GOT3 (cell line): Measurements from ENCODE around the gene ACADL.
"Not testable (repeated sequence)": the region's sequence is repeated elsewhere in the genome, so short reads cannot be mapped to it uniquely, and the experiment has no call there.

Source experiments
- DNase-seq: peaks from one replicate; lab custom pipeline; 2025; ENCODE audit warnings: mixed read lengths; lab: John Stamatoyannopoulos, UW

ACADL gene

DNA sequence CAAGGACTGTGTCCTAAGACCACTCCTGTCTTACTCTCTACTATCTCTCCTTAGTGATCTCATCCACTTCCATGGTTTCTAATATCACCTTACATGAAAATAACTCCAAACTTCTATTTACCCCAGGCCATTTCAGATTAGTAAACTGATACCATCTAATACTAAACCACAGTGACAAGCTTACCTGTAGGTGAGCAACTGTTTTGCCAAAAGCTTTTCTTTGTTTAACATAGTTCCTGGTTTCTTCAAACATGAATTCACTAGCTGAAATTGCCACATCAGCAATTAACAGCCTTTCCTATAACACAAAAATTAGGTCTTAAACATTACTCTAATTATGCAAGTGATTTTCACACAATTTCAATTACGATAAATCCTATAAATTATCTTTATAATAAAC is 22.1 kb downstream of the ACADL start:
- DNase-seq, result no peak

- no peak for DNase-seq
These were observed 25.4 kb downstream of the ACADL start for GRCh38 chr2:210199854-210200253.

- DNase-seq, result no peak
These were observed 26.0 kb downstream of the ACADL start for GRCh38 chr2:210199186-210199765.

DNA sequence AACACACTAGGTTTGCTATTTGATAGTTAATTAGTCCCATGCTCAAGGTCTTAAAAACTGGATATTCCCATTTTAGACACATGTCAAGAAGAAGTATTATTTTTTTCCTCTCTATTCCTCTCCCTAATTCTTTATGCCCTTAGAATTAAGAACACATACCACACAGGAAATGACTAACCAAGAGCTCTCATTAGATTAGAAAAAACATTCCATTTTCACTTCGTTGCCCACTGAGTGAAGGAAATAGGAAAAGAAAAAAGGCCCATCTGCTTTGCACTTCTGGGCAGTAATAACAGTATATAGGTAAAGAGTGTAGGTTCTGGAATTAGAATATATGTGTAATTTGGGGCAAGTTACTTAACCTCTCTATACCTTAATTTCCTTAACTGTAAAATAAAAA is 26.9 kb downstream of the ACADL start:
- no peak for DNase-seq

DNA sequence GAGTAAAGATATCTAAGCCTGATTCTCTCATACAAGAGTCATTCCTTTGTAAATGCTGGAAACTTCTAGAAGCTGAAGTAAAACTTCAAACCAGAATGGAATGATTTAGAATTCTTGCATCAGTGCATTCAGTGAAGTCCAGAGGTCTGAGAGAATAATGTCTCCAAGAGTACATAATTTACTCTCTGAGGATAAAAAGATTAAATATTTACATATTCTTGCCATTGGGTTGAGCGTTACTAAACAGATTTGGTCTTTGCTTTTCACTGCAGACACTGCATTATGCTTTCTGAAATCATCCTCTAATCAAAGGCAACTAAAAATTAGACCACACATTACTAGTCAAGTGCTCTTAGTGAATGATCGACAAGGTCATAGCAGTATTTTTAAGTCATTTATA is 27.5 kb downstream of the ACADL start:
- DNase-seq, result no peak

DNA sequence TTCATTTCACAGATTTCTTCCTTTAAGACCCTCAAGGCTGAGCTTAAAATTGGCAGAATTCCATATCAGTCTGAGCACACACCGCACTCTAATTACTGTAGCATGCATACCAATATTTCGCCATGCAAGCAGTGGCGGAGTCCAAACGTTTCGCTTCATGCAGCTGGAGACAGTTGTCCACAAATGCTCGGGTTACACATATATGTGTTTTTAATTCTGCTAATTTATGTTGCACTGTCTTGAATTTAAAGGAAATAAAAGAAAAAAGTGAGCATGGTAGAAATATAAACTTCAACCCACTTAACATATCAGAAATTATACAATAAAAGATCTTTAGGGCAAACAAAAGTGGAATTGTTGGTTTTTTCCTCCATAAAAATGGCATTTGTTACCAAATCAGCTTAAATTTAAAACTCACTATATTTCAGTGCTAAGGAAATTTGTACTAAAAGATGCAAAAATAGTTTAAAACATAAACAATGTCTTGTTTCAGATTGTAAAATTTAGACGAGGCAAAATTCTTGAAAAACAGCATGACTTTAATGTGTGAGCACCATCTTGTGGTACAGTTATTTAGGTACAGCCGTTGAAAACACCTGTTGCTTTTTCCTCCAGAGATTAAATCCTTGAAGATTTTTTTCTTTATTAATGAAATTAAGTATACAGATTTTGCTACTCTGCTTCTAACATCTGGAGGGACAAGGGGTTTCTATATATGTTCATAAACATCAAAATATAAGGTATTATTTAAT is 30.0 kb downstream of the ACADL start:
- no peak for DNase-seq

DNA sequence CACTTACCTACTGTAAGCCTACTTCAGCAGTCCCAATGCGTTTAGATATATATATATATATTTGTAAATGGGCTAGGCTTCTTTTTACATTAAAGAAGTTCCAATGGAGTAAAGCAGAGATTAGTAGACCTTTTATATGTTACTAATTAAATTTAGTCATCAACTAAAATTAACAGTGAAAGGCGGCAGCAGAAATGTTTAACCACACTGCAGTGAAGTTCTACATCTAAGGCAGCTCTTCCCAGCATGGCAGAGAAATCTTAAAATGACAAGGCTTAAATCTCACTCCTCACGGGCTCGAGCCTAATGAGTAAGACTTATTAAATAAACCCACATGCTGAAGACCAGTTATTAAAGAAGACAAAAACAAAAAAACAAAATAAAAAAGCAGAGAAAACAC is 34.9 kb downstream of the ACADL start:
- DNase-seq, result no peak

DNA sequence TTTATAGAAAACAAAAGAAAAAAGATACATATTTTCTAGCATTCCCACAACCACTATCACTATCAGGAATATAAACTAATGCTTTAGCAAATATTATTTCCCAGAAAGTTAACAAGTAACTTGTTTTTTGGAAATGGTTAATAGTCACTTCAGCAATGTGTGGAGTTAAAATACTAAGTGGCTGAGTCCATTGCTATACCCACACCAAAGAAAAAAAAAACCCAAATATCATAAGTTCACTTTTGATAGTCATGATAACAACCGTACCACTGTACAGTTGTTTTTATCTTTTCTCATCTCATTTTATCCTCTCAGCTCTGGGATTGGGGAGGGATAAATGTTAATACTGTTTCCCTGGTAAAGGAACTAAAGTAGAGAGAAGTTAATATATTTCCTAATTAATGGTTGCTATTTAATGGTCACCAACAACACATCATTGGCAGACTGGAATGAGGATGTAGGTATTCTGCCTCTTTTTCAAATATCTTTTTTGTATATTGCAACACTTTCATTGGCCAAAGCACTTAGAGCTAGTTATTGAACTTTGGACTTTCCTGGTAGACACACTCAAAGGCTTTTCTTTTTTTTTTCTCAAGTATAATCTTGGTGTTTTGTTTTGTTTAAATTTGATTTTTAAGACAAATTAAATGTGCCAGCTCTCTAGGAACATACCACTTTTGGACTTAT is 35.7 kb downstream of the ACADL start:
- DNase-seq, result no peak

- no peak for DNase-seq
These were observed 36.5 kb downstream of the ACADL start for GRCh38 chr2:210188755-210189154.

DNA sequence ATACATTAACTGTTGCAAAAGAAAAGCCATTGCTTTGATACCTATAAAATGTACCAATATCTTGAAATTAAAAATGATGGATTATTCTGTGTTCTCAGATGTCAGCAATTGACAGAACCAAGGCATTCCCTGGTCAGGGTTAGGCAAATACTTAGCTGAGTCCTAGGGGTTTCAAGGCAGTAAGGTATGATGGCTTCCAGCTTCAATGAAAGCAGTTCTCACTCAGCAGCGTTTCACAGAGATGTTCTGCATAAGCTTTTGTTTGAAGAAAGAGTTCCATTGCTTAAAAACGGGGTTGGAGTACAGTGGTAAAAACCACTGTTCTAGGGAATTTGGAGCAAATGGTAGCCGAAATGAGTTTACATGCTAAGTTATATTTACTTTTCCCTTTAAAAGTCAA is 37.1 kb downstream of the ACADL start:
- no peak for DNase-seq

DNA sequence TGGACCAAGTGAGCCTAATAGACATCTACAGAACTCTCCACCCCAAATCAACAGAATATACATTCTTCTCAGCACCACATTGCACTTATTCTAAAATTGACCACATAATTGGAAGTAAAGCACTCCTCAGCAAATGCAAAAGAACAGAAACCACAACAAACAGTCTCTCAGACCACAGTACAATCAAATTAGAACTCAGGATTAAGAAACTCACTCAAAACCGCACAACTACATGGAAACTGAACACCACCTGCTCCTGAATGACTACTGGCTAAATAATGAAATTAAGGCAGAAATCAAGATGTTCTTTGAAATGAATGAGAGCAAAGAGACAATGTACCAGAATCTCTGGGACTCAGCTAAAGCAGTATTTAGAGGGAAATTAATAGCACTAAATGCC is 41.3 kb downstream of the ACADL start:
- DNase-seq, result not testable (repeated sequence)

GRCh38 chr2:210181606-210182088 is 43.6 kb downstream of the ACADL start:
- not testable (repeated sequence) for DNase-seq

DNA sequence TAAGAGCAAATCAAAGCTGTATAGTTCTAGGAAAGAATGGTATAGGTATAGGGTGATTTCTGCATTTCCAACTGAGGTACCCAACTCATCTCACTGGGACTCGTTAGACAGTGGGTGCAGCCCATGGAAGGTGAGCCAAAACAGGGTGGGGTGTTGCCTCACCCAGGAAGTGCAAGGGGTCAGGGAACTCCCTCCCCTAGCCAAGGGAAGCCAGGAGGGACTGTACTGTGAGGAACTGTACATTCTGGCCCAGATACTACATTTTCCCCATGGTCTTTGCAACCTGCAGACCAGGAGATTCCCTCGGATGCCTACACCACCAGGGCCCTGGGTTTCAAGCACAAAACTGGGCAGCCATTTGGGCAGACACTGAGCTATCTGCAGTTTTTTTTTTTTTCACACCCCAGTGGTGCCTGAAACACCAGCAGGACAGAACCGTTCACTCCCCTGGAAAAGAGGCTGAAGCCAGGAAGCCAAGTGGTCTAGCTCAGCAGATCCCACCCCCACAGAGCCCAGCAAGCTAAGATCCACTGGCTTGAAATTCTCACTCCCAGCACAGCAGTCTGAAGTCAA is 44.1 kb downstream of the ACADL start:
- not testable (repeated sequence) for DNase-seq

DNA sequence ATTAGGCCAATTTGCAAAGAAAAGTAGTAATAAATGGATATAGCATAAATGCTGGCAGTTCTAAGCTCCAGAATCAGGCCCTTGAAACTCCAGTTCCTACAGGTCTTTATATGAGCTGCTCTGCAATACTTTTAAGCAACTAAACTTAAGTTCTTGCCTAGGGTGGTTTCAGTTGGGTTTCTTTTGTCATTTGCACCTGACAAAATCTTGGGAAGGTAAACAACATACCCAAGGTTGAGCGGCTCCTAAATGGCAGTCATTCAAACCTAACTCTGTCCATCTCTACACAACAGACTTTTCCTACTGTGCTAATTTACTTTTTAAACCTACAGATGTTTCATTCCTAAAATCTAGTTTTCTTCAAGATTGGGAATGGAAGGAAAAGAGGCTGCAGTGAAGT is 44.8 kb downstream of the ACADL start:
- DNase-seq, result no peak

DNA sequence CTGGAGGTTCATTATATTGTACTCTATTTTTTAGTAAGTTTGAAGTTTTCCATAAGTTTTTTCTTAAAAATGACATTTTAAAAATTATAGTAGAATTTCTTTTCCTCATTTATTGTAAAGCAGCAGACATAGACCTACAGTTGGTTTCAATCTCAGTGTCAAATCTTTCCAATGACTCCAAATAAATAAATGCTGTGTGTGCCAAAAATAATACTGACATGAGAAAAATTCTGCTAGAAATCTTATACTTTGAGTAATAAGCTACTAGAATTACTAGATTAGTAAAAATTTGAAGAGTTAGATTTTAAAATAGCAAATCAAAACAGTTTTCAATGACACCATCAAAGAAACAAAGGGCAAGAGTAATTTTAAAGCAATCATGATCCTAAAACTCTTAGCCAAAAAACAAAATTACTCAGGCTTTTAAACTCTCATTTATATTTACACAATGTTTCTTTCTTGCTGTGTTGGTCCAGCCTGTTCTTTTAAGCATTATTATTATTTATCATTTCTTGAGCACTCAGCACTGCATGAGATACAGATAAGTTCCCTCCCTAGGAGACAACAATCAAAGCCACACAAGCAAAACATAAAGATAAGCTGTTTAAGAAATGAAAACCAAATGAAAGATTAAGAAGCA is 45.8 kb downstream of the ACADL start:
- no peak for DNase-seq

GRCh38 chr2:210177769-210178168 is 47.5 kb downstream of the ACADL start:
- no peak for DNase-seq

GRCh38 chr2:210177115-210177514 is 48.1 kb downstream of the ACADL start:
- DNase-seq, result not testable (repeated sequence)

GRCh38 chr2:210174086-210174485 is 51.2 kb downstream of the ACADL start:
- no peak for DNase-seq

- DNase-seq, result no peak
These were observed 53.0 kb downstream of the ACADL start for GRCh38 chr2:210172219-210172575.

DNA sequence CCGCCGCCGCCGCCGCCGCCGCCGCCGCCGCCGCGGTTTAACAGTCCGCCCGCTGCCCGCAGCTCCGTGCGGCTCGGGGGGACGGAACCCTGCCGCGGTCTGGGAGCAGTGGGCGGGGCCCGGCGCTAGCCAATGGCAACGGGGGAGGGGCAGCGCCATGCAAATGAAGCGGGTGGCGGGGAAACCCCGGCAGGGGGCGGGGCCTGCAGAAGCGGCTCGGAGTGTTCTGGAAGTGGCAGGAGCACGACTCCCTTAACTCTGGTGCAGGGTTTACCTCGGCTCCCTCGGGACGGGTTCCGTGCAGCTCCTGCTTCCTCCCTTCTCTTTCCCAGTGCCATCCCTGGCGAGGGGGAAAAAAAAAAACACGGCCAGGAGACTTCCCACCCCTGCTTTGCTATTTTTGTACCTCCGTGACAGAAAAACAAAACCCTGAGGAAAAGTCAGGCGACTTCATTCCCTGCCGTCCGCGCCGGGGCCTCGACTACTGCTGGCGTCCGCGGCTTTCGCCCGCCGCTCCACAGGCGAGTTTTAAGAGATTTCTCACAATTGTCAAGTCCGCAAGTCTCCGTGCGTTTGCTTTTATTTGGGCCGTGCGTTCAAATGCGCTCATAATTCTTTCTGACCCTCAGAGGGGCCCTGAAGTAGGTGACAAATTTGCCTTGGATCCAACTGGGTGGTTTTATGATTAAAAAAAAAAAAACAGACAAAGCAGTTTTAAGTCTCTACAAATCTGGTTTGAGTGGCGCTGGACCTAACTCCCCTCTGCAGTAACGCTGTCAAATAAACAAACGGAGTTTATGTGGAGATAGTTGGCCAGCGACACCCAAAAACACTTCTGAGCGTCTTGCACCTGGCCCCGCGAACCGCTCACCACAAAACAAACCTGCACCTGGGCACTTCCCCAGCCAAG is 53.7 kb downstream of the ACADL start, which contains the start of gene KANSL1L:
Gene KANSL1L (minus strand): TSS at position 101 of the 910 bp plus-strand sequence. CDS start 16,827 bp downstream, outside the sequence.
- DNase-seq, result peak; percentile 86
